ENCODE results near the gene USP15.

GRCh38 chr12:62268956-62269355 lies 8.8 kb downstream of the USP15 start:
- TF ChIP-seq POLR2AphosphoS5 (IDR thresholded peaks at IDR 0.05; ENCODE audit: low read depth, low read length) (no peak), SIN3A (IDR thresholded peaks at IDR 0.05; ENCODE audit: borderline replicate concordance, insufficient read depth, low read length) (no peak), REST (IDR thresholded peaks at IDR 0.05; ENCODE audit: insufficient read depth in 1 of 2, low read depth in 2 of 2, low read length in 2 of 2) (no peak), TAF1 (IDR thresholded peaks at IDR 0.05; ENCODE audit: borderline replicate concordance, insufficient read depth, low read length) (no peak)

Measured in PFSK-1 (cell line).